ENCODE measurements around the gene CLMN.

The CLMN gene

DNA sequence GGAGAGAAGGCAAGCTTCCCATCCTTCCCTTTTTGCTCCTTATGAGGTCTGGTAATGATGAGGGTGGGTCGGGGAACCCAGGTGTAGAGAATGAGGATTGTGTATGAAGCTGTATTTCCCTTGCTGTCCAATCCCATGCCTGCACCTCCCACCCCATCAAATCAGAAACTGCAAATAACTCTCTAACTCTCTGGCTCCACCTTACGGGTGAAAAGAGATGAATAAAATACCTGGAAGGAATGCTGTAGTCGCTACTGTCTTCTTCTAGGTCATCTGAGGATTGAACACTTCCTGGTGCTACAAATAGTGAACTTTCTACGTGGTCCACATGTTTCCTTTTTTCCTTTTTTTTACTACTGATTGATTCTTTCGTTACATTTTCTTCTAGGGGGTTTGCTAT, 123.4 kb downstream of the CLMN start:
- DNase-seq (ENCODE audit: low read depth in 2 of 2): no peak
- TF ChIP-seq, protein P1, sequence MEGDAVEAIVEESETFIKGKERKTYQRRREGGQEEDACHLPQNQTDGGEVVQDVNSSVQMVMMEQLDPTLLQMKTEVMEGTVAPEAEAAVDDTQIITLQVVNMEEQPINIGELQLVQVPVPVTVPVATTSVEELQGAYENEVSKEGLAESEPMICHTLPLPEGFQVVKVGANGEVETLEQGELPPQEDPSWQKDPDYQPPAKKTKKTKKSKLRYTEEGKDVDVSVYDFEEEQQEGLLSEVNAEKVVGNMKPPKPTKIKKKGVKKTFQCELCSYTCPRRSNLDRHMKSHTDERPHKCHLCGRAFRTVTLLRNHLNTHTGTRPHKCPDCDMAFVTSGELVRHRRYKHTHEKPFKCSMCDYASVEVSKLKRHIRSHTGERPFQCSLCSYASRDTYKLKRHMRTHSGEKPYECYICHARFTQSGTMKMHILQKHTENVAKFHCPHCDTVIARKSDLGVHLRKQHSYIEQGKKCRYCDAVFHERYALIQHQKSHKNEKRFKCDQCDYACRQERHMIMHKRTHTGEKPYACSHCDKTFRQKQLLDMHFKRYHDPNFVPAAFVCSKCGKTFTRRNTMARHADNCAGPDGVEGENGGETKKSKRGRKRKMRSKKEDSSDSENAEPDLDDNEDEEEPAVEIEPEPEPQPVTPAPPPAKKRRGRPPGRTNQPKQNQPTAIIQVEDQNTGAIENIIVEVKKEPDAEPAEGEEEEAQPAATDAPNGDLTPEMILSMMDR (IDR thresholded peaks at IDR 0.05; ENCODE audit: low read depth, low read length): no peak
- H3K4me3 ChIP-seq (replicated peaks in 1 of 2; ENCODE audit: low read depth in 2 of 2, low read length in 2 of 2): no peak overlapping the region

GRCh38 chr14:95195031-95195430, 124.7 kb downstream of the CLMN start:
- DNase-seq (ENCODE audit: low read depth in 2 of 2): no peak
- TF ChIP-seq, protein P1 (IDR thresholded peaks at IDR 0.05; ENCODE audit: low read depth, low read length): no peak
- H3K4me3 ChIP-seq (replicated peaks in 1 of 2; ENCODE audit: low read depth in 2 of 2, low read length in 2 of 2): no peak overlapping the region

DNA sequence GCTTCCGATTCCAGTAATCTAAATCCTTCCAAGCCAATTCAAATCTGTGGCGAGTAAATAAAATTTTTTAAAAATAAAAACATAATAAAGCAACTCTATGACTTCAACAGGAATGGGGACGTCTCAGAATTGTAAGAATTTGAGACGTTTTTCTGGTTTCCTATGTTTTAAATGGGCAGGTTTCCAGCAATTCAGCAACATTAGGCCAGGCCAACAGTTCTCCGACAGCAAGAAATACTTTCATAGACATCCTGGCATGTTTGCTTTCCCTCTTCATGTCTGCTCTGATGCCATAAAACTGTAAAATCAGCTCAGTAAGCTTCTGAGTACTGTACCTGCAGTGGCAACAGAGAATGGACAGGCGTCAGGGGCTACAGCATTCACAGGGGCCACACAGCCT, 126.6 kb downstream of the CLMN start:
- TF ChIP-seq, protein P1 (IDR thresholded peaks at IDR 0.05; ENCODE audit: low read depth, low read length): no peak
- DNase-seq (ENCODE audit: low read depth in 2 of 2): peak in 1 of 2 donors; percentile 28
- H3K4me3 ChIP-seq (replicated peaks in 1 of 2; ENCODE audit: low read depth in 2 of 2, low read length in 2 of 2): no peak overlapping the region

DNA sequence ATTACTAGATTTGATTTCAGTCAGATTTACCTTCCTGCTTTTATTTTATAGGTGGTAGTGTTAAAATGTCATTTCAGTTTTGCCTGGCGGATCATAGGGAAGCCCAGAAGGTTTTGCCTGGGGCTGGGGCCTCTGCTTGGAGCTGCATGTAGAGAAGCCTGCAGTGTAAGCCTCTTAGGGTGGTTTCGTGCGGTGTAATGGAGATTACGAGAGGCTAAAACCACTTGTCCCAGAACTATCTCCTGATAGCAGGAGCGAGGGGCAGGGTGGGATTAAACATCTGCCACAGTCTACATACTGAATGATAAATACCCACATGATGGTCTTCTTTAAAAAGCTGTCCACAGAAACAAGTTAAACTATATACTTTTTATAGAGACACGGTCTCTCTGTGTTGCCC, 127.4 kb downstream of the CLMN start:
- no peak overlapping the region for H3K4me3 ChIP-seq (replicated peaks in 1 of 2; ENCODE audit: low read depth in 2 of 2, low read length in 2 of 2)
- DNase-seq (ENCODE audit: low read depth in 2 of 2): no peak
- TF ChIP-seq, protein P1 (IDR thresholded peaks at IDR 0.05; ENCODE audit: low read depth, low read length): no peak

GRCh38 chr14:95191445-95192199, 128.1 kb downstream of the CLMN start:
- H3K4me3 ChIP-seq (replicated peaks in 1 of 2; ENCODE audit: low read depth in 2 of 2, low read length in 2 of 2): no peak overlapping the region
- TF ChIP-seq, protein P1 (IDR thresholded peaks at IDR 0.05; ENCODE audit: low read depth, low read length): no peak
- DNase-seq (ENCODE audit: low read depth in 2 of 2): no peak

DNA sequence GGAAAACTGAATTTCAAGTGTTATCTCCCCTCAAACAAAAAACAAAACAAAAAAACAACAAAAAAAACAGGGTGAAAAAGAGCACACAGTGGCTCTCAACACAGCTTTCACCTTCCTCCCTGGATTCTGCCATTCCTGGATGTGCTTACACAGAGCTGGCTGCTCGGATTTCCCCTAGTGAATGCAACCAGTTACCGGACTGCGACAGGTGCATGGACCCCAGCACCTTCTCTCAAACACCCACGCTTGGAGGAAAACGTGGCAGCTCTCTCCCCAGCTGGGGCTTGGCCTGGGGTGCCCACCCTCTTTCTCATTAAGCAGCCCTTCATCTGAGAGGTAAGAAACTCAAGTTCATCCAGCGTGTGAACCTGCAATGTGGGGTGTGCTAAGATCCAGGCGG, 128.9 kb downstream of the CLMN start:
- H3K4me3 ChIP-seq (replicated peaks in 1 of 2; ENCODE audit: low read depth in 2 of 2, low read length in 2 of 2): no peak overlapping the region
- no peak for DNase-seq (ENCODE audit: low read depth in 2 of 2)
- TF ChIP-seq, protein P1 (IDR thresholded peaks at IDR 0.05; ENCODE audit: low read depth, low read length): no peak

All from cardiac fibroblast (primary cell).